HG02571 (cell line): ENCODE data around the gene UBE4B.
"Not testable (repeated sequence)": the region's sequence is repeated elsewhere in the genome, so short reads cannot be mapped to it uniquely, and the experiment has no call there.

Experiments
- ATAC-seq: cut with Tn5 transposase; IDR thresholded peaks from one replicate; pipeline ENCODE4 v1.9.1; 2021; ENCODE audit warnings: mild to moderate bottlenecking, moderate library complexity; ENCODE audit not compliant: unreplicated experiment

UBE4B gene

GRCh38 chr1:10070206-10070605 is 37.4 kb downstream of the UBE4B start:
- ATAC-seq = no peak

DNA sequence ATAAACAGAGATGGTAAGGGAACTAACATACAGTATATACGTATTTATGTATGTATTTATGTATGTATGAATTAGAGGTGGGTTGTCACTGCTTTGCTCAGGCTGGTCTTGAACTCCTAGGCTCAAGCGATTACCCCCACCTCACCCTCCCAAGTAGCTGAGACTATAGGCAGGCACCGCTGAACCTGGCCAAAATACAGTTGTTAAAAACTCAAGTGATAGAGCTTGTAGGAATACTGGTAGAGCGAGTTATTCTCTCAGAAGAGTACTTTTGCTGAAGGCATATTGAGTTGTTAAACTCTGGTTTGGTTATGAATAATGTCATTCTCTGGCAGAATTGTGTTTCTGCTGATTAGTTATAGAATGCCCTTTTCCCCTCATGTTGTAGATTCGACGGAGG is 38.9 kb downstream of the UBE4B start:
- no peak for ATAC-seq

- not testable (repeated sequence) for ATAC-seq
Observed at GRCh38 chr1:10073371-10073770, 40.6 kb downstream of the UBE4B start.

DNA sequence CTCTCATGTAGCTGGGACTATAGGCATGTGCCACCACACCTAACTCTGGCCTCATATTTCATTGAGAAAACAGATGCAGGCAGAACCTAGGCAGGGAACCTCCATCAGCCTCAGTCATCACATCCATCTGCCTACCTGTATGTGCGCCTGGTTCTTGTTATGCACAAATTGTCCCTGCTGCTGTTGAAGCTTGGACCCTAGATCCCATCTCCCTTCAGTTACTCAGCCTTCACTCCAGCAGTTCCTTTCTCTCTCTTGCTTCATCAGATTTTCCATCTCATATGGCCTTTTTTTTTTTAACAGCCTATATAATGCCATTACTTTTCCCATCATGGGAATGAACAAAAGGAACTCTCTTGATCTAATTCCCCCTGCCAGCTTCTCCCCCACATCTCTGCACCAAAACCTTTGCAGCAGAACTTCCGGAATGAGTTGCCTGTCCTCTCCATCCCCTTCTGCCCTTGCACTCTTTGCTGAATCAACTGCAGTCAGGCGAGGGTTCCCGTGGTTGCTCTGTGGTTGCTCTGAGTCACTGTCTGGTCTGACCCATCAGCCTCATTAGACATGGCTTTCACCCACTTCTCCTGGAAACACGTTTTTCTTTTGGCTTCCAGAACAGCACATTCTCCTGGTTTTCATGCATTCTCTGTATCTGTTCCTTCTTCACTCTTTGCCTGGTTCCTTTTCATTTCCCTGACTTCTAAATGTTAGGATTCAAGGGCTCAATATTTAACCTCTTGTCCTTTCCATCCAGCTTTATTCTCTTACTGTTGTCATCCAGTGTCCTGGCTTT is 41.5 kb downstream of the UBE4B start:
- no peak for ATAC-seq

DNA sequence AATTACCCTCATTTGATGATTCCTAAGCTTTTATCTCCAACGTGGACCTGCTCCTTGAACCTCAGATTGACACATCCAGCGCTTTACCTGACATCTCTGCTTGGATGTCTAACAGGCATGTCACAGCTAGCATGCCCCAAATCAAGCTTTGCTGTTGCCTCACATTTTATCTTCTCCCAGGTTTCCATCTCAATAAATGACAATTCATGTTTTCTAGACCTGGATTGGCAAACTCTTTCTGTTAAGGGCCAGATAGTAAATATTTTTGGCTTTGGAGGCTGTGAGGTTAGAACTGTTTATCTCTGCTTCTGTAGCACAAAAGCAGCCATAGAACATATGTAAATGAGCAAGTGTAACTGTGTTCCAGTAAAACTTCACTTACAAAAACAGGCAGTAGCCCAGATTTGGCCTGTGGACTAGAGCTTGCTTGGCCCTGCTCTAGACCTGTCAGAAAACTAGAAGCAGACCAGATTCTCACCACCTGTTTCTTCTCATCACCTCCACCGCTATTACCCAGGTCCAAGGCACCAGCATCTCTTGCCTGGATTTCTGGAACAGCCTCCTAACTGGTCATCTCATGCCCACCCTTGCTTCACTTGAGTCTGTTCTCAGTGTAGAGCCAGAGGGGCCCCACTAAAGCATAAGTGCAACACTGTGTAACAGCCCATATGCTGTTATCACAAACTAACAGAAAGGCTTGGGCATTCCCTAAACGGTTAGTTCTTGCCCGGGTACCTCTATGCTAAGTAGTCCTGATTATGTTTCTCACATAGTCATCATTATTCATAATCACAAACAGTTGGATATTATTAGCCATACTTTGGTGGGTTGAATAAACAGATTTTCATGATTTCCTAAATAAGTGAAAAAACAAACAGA is 42.3 kb downstream of the UBE4B start:
- no peak for ATAC-seq

- ATAC-seq = no peak
Observed at GRCh38 chr1:10075732-10076131, 43.0 kb downstream of the UBE4B start.

DNA sequence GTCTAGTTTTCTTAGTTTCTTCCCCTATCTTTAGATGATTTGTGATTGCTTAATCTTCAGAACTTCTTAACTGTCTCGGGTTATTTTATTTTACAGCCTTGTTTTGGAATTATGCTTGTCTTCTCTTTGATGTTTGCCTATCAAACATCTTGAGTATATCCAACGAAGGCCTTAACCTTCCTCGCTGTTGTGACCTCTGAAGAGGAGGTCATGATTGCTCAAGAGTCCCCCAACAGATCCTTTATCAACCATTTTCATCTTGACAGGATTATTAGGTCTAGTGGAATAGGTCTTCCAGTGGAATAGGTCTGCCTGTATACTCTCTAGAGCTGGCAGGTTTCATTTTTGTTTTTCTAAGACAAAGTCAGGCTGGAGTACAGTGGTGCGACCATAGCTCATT is 45.7 kb downstream of the UBE4B start:
- ATAC-seq = no peak

DNA sequence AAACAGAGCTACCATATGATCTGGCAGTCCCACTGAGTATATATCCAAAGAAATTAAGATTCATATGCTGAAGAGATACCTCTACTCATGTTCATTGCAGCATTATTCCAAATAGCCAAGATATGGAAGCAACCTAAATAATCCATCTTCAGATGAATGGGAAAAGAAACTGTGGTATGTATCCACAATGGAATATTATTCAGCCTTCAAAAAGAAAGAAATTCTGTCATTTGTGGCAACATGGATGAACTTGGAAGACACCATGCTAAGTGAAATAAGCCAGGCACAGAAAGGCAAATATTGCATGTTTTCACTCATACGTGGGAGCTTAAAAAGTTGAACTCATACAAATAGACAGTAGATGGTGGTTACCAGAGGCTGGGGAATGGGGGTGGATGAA is 47.8 kb downstream of the UBE4B start:
- no peak for ATAC-seq

- no peak for ATAC-seq
Observed at GRCh38 chr1:10082785-10083479, 50.2 kb downstream of the UBE4B start.

GRCh38 chr1:10084045-10084444 is 51.3 kb downstream of the UBE4B start:
- ATAC-seq = no peak

DNA sequence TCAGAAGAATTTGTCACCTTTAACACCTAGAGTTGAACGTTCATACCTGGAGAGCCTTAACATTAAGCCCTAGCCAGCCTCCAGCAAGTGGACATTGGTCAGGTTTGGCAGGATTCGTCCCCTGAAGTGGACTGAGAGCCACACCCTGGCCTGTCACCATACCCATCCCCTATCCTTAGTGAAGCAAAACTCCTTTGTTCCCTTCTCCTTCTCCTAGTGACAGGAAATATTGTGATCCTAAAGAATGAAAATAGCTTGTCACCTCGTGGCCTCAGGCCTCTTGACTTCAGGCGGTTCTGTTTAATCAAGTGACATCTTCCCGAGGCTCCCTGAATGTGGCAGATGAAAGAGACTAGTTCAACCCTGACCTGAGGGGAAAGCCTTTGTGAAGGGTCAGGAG is 52.3 kb downstream of the UBE4B start:
- no peak for ATAC-seq

GRCh38 chr1:10087210-10087609 is 54.5 kb downstream of the UBE4B start:
- no peak for ATAC-seq

DNA sequence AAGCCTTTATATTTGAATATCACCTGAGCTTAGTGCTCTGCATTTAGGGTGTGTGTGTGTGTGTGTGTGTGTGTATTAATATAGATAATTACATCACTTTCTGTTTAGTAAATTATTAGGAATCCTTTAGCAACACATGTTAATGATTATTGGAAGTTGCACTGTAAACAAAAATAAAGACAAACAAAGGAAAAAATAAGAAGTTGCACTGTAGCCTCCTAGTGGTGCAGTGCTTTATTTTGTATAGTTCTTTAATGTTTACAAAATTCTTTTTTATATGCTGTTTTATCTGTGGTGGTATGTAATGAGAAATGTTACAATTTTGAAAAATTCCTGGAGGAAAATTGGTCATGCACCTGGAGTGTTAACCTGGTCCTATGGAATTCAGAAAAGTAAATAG is 69.2 kb downstream of the UBE4B start:
- ATAC-seq = no peak

DNA sequence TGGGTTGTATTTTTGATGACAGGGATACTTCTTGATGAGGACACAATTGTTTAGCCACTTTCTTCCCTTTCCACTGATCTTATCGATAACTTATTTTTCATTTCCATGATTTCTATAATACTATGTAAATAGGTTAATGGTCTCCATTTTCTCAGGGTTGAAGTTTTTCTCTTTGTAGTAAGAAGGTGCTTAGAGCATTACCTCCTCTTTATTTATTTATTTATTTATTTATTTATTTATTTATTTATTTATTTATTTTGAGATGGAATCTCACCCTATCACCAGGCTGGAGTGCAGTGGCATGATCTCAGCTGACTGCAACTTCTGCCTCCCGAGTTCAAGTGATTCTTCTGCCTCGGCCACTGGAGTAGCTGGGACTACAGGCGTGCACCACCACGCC is 70.4 kb downstream of the UBE4B start:
- ATAC-seq = no peak

- no peak for ATAC-seq
Observed at GRCh38 chr1:10104834-10105233, 72.1 kb downstream of the UBE4B start.

- ATAC-seq = no peak
Observed at GRCh38 chr1:10105484-10105883, 72.7 kb downstream of the UBE4B start.

DNA sequence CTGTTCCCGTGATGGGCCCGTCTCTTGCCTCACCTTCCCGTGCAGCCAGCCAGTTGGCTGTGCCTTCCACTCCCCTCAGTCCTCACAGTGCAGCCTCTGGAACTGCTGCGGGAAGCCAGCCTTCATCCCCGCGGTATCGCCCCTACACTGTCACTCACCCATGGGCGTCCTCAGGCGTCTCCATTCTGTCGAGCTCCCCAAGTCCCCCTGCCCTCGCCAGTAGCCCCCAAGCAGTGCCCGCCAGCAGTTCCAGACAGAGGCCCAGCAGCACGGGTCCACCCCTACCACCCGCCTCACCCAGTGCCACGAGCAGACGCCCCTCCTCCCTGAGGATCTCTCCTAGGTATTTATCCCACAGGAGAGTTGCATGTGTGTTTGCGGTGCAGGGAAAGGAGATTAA is 73.5 kb downstream of the UBE4B start:
- no peak for ATAC-seq

- no peak for ATAC-seq
Observed at GRCh38 chr1:10106756-10107475, 74.2 kb downstream of the UBE4B start.

DNA sequence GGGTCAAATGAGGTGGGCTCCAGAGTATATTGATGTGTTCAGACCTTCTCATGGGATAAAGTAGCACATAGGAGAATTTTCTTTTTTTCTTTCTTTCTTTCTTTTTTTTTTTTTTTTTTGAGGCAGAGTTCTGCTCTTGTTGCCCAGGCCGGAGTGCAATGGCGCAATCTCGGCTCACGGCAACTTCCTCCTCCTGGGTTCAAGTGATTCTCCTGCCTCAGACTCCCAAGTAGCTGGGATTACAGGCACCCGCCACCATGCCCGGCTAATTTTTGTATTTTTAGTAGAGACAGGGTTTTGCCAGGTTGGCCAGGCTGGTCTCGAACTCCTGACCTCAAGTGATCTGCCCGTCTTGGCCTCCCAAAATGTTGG is 74.7 kb downstream of the UBE4B start:
- not testable (repeated sequence) for ATAC-seq

DNA sequence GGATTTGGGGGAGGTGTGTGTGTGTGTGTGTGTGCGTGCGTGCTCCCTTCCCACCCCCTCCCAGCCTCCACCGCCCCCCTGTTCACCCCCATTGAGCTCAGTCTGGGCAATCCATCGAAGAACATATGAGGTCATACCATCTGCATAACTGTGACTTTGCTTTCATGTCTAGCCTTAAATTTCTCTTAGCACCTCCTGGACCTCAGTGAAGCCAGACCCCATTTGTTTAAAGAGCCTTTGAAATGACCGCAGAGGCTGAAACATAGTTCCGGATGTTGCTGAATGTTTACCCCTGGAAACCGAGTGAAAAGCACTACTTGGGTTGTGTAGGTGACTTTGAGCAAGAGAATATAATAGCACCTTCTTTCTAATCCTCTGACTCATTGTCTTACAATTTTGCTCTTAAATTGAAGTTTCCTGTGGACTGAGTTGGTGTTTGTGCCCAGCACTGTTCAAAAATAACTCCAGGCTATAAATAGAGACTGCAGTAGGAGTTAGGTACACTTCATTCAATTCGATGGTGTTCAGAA is 75.4 kb downstream of the UBE4B start:
- no peak for ATAC-seq
